DOHH2 (cell line): Measurements from ENCODE around the gene DLL1.

ENCODE experiments used
- EZH2phosphoT487 ChIP-seq: fragments of 200-600 bp; sonication (generic); IDR thresholded peaks from 2 replicates; pipeline ENCODE4 v1.6.1; 2017; ENCODE audit warnings: borderline replicate concordance, mild to moderate bottlenecking, antibody characterized with exemption, low read length, moderate library complexity, mixed read lengths
- TF ChIP-seq, protein P1 (sequence below): fragments of 200-600 bp; sonication (generic); IDR thresholded peaks from one replicate; pipeline ENCODE4 v1.5.1; 2014; ENCODE audit warnings: antibody characterized with exemption, mild to moderate bottlenecking, low read depth, low read length; ENCODE audit not compliant: poor library complexity, severe bottlenecking

DNA sequence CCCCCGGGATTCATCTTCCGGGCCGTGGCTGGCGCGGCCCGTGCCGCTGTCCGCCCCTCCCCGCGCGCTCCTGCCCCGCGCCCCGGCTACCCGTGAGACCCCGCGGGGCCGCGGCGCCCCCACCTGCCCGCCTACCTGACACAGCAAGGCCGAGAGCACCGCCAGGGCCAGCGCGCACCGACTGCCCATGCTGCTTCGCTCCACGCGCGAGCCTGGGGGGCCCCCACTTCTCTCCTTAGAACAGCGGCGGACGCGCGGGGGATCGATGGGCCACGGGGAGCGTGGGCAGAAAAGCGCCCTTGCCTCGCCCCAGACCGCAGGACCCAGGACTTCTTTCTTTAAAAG, 955 bp downstream of the DLL1 start:
- TF ChIP-seq, protein P1, sequence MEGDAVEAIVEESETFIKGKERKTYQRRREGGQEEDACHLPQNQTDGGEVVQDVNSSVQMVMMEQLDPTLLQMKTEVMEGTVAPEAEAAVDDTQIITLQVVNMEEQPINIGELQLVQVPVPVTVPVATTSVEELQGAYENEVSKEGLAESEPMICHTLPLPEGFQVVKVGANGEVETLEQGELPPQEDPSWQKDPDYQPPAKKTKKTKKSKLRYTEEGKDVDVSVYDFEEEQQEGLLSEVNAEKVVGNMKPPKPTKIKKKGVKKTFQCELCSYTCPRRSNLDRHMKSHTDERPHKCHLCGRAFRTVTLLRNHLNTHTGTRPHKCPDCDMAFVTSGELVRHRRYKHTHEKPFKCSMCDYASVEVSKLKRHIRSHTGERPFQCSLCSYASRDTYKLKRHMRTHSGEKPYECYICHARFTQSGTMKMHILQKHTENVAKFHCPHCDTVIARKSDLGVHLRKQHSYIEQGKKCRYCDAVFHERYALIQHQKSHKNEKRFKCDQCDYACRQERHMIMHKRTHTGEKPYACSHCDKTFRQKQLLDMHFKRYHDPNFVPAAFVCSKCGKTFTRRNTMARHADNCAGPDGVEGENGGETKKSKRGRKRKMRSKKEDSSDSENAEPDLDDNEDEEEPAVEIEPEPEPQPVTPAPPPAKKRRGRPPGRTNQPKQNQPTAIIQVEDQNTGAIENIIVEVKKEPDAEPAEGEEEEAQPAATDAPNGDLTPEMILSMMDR: no peak
- no peak for TF ChIP-seq EZH2phosphoT487
